Measurements from ENCODE around the gene SETDB2. TPM values are rescaled to one million over a fixed set of nuclear protein-coding genes. Genes with fewer than 3 reads are reported as not detected.

SETDB2 gene
- total and polyA plus RNA-seq, 2 of the 13 experiments (the other 11 are each of a cell fraction or from before 2014, with no cell fraction given): 8.1 to 8.7 TPM

DNA sequence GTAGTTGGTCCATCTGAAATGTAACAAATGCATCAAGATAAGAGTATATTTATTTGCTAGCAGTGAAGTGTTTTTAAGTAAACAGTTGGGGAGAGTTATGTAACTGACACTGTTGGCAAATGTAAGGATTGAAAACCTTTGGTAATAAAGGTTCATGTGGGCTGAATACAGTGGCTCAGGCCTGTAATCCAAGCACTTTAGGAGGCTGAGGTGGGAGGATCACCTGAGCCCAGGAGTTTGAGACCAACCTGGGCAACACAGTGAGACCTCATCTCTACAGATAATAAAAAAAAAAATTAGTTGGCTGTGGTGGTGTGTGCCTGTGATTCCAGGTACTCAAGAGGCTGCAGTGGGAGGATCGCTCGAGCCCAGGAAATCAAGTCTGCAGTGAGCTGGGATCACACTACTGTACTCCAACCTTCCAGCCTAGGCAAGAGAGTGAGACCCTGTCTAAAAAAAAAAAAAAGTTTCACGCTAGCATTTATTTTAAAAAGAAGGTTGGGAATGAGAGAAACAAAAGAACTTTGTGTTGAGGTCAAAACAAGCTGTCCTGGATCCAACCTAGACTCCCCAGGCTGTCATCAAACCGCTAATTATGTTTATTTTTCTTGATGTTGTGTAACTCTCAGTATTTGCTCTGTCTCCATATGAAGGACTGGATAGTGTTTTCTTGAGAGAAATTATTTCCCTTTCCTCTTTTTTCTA is 20.7 kb downstream of the SETDB2 start (continued):
- no peak for TF ChIP-seq FOXA1 (IDR thresholded peaks at IDR 0.05)
- TF ChIP-seq FOXA1 (CRISPR knock-in tag; IDR thresholded peaks at IDR 0.05): peak; percentile 81
- no peak for TF ChIP-seq ZNF225 (CRISPR knock-in tag; IDR thresholded peaks at IDR 0.05)
- no peak for TF ChIP-seq MTERF4 (CRISPR knock-in tag; IDR thresholded peaks at IDR 0.05)
- TF ChIP-seq ZNF230 (CRISPR knock-in tag; IDR thresholded peaks at IDR 0.05): no peak
- peak; percentile 68 for TF ChIP-seq MED1 (CRISPR knock-in tag; IDR thresholded peaks at IDR 0.05)
- TF ChIP-seq ZNF362 (CRISPR knock-in tag; IDR thresholded peaks at IDR 0.05; ENCODE audit: borderline replicate concordance): peak; percentile 92
- peak; percentile 84 for TF ChIP-seq MEIS2 (CRISPR knock-in tag; IDR thresholded peaks at IDR 0.05)
- TF ChIP-seq GMEB1 (CRISPR knock-in tag; IDR thresholded peaks at IDR 0.05; ENCODE audit: borderline replicate concordance): no peak
- TF ChIP-seq TGIF2 (CRISPR knock-in tag; IDR thresholded peaks at IDR 0.05): no peak
- TF ChIP-seq U2AF2 (IDR thresholded peaks at IDR 0.05; ENCODE audit: low read depth, low read length): no peak
- TF ChIP-seq ZMYM3 (CRISPR knock-in tag; IDR thresholded peaks at IDR 0.05): peak; percentile 52; the same call in 1 of the 2 replicates
- TF ChIP-seq KLF16 (CRISPR knock-in tag; IDR thresholded peaks at IDR 0.05): no peak; a peak in 1 of 4 replicates
- 0 out of 2 replicates have a peak, but pooled peaks have one; percentile 15 for TF ChIP-seq HNF1B (CRISPR knock-in tag; IDR thresholded peaks at IDR 0.05)
- peak; percentile 78; the same call in 1 of the 2 replicates for TF ChIP-seq ZNF609 (CRISPR knock-in tag; IDR thresholded peaks at IDR 0.05; ENCODE audit: borderline replicate concordance)
- TF ChIP-seq, protein P1, sequence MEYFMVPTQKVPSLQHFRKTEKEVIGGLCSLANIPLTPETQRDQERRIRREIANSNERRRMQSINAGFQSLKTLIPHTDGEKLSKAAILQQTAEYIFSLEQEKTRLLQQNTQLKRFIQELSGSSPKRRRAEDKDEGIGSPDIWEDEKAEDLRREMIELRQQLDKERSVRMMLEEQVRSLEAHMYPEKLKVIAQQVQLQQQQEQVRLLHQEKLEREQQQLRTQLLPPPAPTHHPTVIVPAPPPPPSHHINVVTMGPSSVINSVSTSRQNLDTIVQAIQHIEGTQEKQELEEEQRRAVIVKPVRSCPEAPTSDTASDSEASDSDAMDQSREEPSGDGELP (IDR thresholded peaks at IDR 0.05; ENCODE audit: borderline replicate concordance, low read depth): peak; percentile 61; the same call in 1 of the 2 replicates
- peak; percentile 62; the same call in 1 of the 2 replicates for TF ChIP-seq FOXK1 (CRISPR knock-in tag; IDR thresholded peaks at IDR 0.05; ENCODE audit: borderline replicate concordance, low read depth)
